Colonic mucosa (tissue), 4 donors: ENCODE data around the gene GATAD2B. TPM values are rescaled to one million over a fixed set of nuclear protein-coding genes. Genes with fewer than 3 reads are reported as not detected.
A peak's percentile ranks its signal among the peaks of the same experiment; 100 is the strongest.

Experiments
- DNase-seq: peaks from one replicate; pipeline ENCODE4 v3.0.0-alpha.2; 2020
- H3K27ac ChIP-seq: fragments of 200-600 bp; one replicate; pipeline ENCODE4 v1.8.0; 2021
- H3K27me3 ChIP-seq: fragments of 200-600 bp; one replicate; pipeline ENCODE4 v1.8.0; 2021
- H3K36me3 ChIP-seq: fragments of 200-600 bp; one replicate; pipeline ENCODE4 v1.8.0; 2021
- H3K4me1 ChIP-seq: fragments of 200-600 bp; one replicate; pipeline ENCODE4 v1.8.0; 2021; ENCODE audit warnings: mild to moderate bottlenecking
- H3K4me3 ChIP-seq: fragments of 200-600 bp; one replicate; pipeline ENCODE4 v1.8.0; 2021
- H3K9ac ChIP-seq, 2 donors: one replicate each; pipeline ENCODE4 v1.7.0; 2013; ENCODE audit warnings: control low read depth in 2 of 2, low read depth in 2 of 2, low read length in 2 of 2
- H3K9me3 ChIP-seq: fragments of 200-600 bp; one replicate; pipeline ENCODE4 v1.8.0; 2021
- intact Hi-C: fragments of 100-400 bp; cut with DNase I; formaldehyde crosslinking; loops from one replicate; pipeline ENCODE4 v1.14.1; 2022
- total RNA-seq, 2 donors: library from RNA; stranded (reverse); fragmentation: NEBNext Ultra II Directional in 1 of 2; extraction: Animal tissue kit (Norgen Biotek cat#: 25700) in 1 of 2; gene quantifications; one replicate each; pipeline ENCODE4 v1.2.1, GENCODE V29; 2021
- TF ChIP-seq, protein P1 (sequence below): fragments of 200-600 bp; IDR thresholded peaks from one replicate; pipeline ENCODE4 v1.8.0; 2022; ENCODE audit warnings: antibody characterized with exemption, mild to moderate bottlenecking
- donor health status: healthy.
- donor health status: DM: no; HTN: no; CAD: no.
- donor health status: DM: no; HTN: no; CAD: no.

The GATAD2B gene
- total RNA-seq, 2 donors from 2014 or later = 32.5 to 36.5 TPM

DNA sequence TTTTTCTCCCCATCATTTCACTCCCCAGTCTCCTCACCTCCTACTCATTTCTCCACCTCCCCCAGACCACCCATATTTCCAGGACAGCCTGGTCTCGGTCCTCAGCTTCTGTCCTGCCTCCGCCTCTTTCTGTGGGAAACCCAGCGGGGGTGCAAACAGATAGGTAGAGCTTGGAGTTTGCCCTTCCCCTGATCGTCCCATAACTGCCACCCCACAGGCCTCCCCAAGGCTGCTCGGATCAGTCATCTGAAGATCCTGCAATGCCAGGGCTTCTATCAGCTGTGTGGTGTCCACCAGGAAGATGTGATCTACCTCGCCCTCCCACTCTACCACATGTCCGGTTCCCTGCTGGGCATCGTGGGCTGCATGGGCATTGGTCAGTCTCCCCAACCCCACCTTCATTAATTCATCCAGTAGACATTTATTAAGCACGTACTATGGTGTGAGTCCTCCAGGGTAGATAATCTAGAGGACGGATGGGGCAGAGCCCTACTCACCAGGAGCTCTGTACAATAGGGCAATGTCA lies 145.9 kb downstream of the GATAD2B start:
- intact Hi-C loops = no loop called here
- Histone ChIP-seq H3K27me3 (no peaks in the 10 kb centered on the region), H3K4me1 (no peaks in the 10 kb centered on the region), H3K4me3 (no peak overlapping the region), H3K9ac (no peak overlapping the region), H3K27ac (no peak overlapping the region), H3K9me3 (no peaks in the 10 kb centered on the region), H3K36me3 (no peaks in the 10 kb centered on the region)
- no peak for DNase-seq
- TF ChIP-seq, protein P1, sequence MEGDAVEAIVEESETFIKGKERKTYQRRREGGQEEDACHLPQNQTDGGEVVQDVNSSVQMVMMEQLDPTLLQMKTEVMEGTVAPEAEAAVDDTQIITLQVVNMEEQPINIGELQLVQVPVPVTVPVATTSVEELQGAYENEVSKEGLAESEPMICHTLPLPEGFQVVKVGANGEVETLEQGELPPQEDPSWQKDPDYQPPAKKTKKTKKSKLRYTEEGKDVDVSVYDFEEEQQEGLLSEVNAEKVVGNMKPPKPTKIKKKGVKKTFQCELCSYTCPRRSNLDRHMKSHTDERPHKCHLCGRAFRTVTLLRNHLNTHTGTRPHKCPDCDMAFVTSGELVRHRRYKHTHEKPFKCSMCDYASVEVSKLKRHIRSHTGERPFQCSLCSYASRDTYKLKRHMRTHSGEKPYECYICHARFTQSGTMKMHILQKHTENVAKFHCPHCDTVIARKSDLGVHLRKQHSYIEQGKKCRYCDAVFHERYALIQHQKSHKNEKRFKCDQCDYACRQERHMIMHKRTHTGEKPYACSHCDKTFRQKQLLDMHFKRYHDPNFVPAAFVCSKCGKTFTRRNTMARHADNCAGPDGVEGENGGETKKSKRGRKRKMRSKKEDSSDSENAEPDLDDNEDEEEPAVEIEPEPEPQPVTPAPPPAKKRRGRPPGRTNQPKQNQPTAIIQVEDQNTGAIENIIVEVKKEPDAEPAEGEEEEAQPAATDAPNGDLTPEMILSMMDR = no peak

GRCh38 chr1:153776352-153776751 lies 146.4 kb downstream of the GATAD2B start:
- Histone ChIP-seq H3K9me3 (no peaks in the 10 kb centered on the region), H3K4me3 (peak overlapping the region; percentile 90), H3K27ac (peak overlapping the region; percentile 91), H3K9ac (peak overlapping the region; percentile 39 to 81), H3K27me3 (no peaks in the 10 kb centered on the region), H3K4me1 (no peaks in the 10 kb centered on the region), H3K36me3 (no peaks in the 10 kb centered on the region)
- intact Hi-C loops = no loop called here
- TF ChIP-seq, protein P1 = no peak
- no peak for DNase-seq

DNA sequence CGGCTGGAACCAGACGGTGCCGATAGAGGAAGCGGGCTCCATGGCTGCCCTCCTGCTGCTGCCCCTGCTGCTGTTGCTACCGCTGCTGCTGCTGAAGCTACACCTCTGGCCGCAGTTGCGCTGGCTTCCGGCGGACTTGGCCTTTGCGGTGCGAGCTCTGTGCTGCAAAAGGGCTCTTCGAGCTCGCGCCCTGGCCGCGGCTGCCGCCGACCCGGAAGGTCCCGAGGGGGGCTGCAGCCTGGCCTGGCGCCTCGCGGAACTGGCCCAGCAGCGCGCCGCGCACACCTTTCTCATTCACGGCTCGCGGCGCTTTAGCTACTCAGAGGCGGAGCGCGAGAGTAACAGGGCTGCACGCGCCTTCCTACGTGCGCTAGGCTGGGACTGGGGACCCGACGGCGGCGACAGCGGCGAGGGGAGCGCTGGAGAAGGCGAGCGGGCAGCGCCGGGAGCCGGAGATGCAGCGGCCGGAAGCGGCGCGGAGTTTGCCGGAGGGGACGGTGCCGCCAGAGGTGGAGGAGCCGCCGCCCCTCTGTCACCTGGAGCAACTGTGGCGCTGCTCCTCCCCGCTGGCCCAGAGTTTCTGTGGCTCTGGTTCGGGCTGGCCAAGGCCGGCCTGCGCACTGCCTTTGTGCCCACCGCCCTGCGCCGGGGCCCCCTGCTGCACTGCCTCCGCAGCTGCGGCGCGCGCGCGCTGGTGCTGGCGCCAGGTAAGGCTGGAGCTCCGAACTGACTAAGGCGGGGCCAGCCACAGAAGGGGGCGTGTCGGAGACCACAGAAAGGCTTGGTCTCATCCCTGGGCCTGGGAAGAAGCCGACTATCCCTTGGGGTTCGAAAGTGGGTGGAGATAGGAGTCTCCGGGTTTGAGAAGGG lies 147.1 kb downstream of the GATAD2B start:
- TF ChIP-seq, protein P1 = no peak
- no peaks in the 10 kb centered on the region for H3K4me1 ChIP-seq

GRCh38 chr1:153774780-153775457 lies 147.9 kb downstream of the GATAD2B start, which contains the start of gene SLC27A3:
Gene SLC27A3 (plus strand): TSS chr1:153775407. CDS start chr1:153775498, 91 bp downstream.
- DNase-seq = peak; percentile 87
- H3K27ac ChIP-seq = peak within 1 kb of the TSS; percentile 91
- no peaks in the 10 kb centered on the region for H3K36me3 ChIP-seq
- H3K9me3 ChIP-seq = no peaks in the 10 kb centered on the region
- H3K4me3 ChIP-seq = peak within 1 kb of the TSS; percentile 90
- TF ChIP-seq, protein P1 = no peak
- peak within 1 kb of the TSS; percentile 81 to 83 for H3K9ac ChIP-seq
- H3K4me1 ChIP-seq = no peaks in the 10 kb centered on the region
- no peaks in the 10 kb centered on the region for H3K27me3 ChIP-seq
- intact Hi-C loops = no loop called here

More for the DNA sequence above, 147.1 kb downstream of the GATAD2B start:
- intact Hi-C loops = no loop called here
- peak overlapping the region; percentile 90 for H3K4me3 ChIP-seq
- H3K9ac ChIP-seq = peak overlapping the region; percentile 81 to 83
- no peaks in the 10 kb centered on the region for H3K27me3 ChIP-seq
- H3K9me3 ChIP-seq = no peaks in the 10 kb centered on the region
- peak overlapping the region; percentile 91 for H3K27ac ChIP-seq
- DNase-seq = peak; percentile 85
- H3K36me3 ChIP-seq = no peaks in the 10 kb centered on the region

DNA sequence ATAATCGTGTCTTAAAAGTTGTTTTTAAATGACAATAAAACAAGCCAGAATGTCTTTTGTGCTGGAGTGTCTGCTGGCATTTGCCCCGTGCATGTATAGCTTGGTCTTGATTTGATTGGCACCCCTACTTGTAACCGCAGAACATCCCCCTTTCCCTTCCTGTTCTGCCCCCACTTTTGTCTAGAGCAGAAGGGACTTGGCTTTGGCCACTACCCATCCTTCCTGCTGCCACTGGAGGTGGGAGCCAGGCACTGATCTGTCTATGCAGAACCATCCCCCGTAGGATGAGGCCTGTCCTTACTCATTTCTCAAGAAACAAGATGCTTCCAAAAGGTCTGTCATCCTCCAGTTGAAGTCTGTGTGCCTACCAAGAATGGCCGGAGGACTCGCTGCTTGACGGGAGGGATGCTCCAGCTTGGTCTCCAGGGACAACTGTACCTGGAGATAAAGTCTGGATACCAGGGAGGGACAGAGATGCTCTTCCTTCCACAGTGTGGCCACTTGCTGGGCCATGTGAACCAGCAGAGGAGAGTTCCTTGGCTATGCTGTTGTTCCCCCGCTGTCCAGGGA lies 148.7 kb downstream of the GATAD2B start:
- Histone ChIP-seq H3K9ac (peak overlapping the region in 1 of 2 donors; percentile 81), H3K9me3 (no peaks in the 10 kb centered on the region), H3K36me3 (no peaks in the 10 kb centered on the region), H3K27me3 (no peaks in the 10 kb centered on the region), H3K27ac (no peak overlapping the region), H3K4me3 (no peak overlapping the region), H3K4me1 (peaks cover under 1% of the 10 kb centered on the region)
- intact Hi-C loops = no loop called here
- TF ChIP-seq, protein P1 = no peak
- no peak for DNase-seq
